OCI-LY3 (cell line): ENCODE results near the gene TENM4.

Experiments used
- H2AFZ ChIP-seq: fragments of 200-600, 300-600 bp; shearing (Covaris generic); 2 replicates; pipeline ENCODE4 v1.6.0; 2014; ENCODE audit warnings: antibody characterized with exemption, low read depth, low read length
- H3K27ac ChIP-seq: fragments of 200-600, 300-600 bp; sonication (generic); 2 replicates; pipeline ENCODE4 v1.5.1; 2014; ENCODE audit warnings: mild to moderate bottlenecking, low read length, moderate library complexity, mixed read lengths
- H3K27me3 ChIP-seq: fragments of 200-600, 300-600 bp; sonication (generic); 2 replicates; pipeline ENCODE4 v1.6.1; 2014; ENCODE audit warnings: low read depth, low read length, mixed read lengths
- H3K36me3 ChIP-seq: fragments of 200-600, 300-600 bp; sonication (generic); replicated peaks from 2 replicates; pipeline ENCODE3; 2014; ENCODE audit warnings: low read depth, low read length, mixed read lengths
- H3K4me1 ChIP-seq: fragments of 300-600, 200-600 bp; sonication (generic); 2 replicates; pipeline ENCODE4 v1.6.1; 2014; ENCODE audit warnings: low read length, mixed read lengths
- H3K4me2 ChIP-seq: fragments of 200-600, 300-600 bp; sonication (generic); 2 replicates; pipeline ENCODE4 v1.6.1; 2014; ENCODE audit warnings: low read length, mixed read lengths
- H3K4me3 ChIP-seq: fragments of 300-600, 200-600 bp; sonication (generic); 2 replicates; pipeline ENCODE4 v1.5.1; 2014; ENCODE audit warnings: antibody characterized with exemption, mild to moderate bottlenecking, low read length, moderate library complexity
- H3K79me2 ChIP-seq: fragments of 300-600, 200-600 bp; shearing (Covaris generic); 2 replicates; pipeline ENCODE4 v1.6.1; 2014; ENCODE audit warnings: mild to moderate bottlenecking, low read length, mixed read lengths
- H3K9ac ChIP-seq: fragments of 300-600, 200-600 bp; shearing (Covaris generic); 2 replicates; pipeline ENCODE4 v1.6.0; 2014; ENCODE audit warnings: mild to moderate bottlenecking, low read length, moderate library complexity
- H3K9me3 ChIP-seq: fragments of 200-600, 300-600 bp; shearing (Covaris generic); 2 replicates; pipeline ENCODE4 v1.6.1; 2014; ENCODE audit warnings: low read length, mixed read lengths; ENCODE audit not compliant: insufficient read depth
- H4K20me1 ChIP-seq: fragments of 200-600, 300-600 bp; sonication (generic); 2 replicates; pipeline ENCODE4 v1.6.1; 2016; ENCODE audit warnings: low read length, mixed read lengths; ENCODE audit not compliant: insufficient read depth
- CTCF ChIP-seq: fragments of 200-600, 300-600 bp; sonication (generic); IDR thresholded peaks from 2 replicates; pipeline ENCODE4 v1.5.1; 2014; ENCODE audit warnings: antibody characterized with exemption, low read length, low read depth
- EZH2phosphoT487 ChIP-seq: fragments of 200-600 bp; shearing (Covaris generic); IDR thresholded peaks from 2 replicates; pipeline ENCODE4 v1.6.1; 2018; ENCODE audit warnings: antibody characterized with exemption, mixed run types, low read depth

The TENM4 gene

GRCh38 chr11:78669249-78669648 is 771.6 kb downstream of the TENM4 start:
- H2AFZ ChIP-seq = no peak overlapping the region
- H4K20me1 ChIP-seq = no peaks in the 10 kb centered on the region
- H3K79me2 ChIP-seq = no peaks in the 10 kb centered on the region
- H3K9me3 ChIP-seq = no peaks in the 10 kb centered on the region
- TF ChIP-seq EZH2phosphoT487 (no peak), CTCF (no peak)
- H3K36me3 ChIP-seq = peaks cover 21% of the 10 kb centered on the region
- no peaks in the 10 kb centered on the region for H3K27me3 ChIP-seq
- no peak overlapping the region for H3K4me3 ChIP-seq
- H3K27ac ChIP-seq = no peak overlapping the region
- no peak overlapping the region for H3K4me2 ChIP-seq
- H3K4me1 ChIP-seq = no peaks in the 10 kb centered on the region
- H3K9ac ChIP-seq = no peak overlapping the region

- Histone ChIP-seq H3K4me1 (no peaks in the 10 kb centered on the region), H3K9ac (no peak overlapping the region), H3K79me2 (no peaks in the 10 kb centered on the region), H3K4me2 (no peak overlapping the region), H4K20me1 (no peaks in the 10 kb centered on the region), H3K36me3 (peaks cover 21% of the 10 kb centered on the region), H3K9me3 (no peaks in the 10 kb centered on the region), H3K27ac (no peak overlapping the region), H3K27me3 (no peaks in the 10 kb centered on the region), H2AFZ (no peak overlapping the region), H3K4me3 (no peak overlapping the region)
- TF ChIP-seq CTCF (no peak), EZH2phosphoT487 (no peak)
These were observed 773.4 kb downstream of the TENM4 start for GRCh38 chr11:78667461-78667860.

GRCh38 chr11:78666675-78667160 is 774.1 kb downstream of the TENM4 start:
- no peaks in the 10 kb centered on the region for H3K9me3 ChIP-seq
- H3K4me2 ChIP-seq = no peak overlapping the region
- H3K27ac ChIP-seq = no peak overlapping the region

GRCh38 chr11:78664636-78665035 is 776.2 kb downstream of the TENM4 start:
- no peak overlapping the region for H3K27ac ChIP-seq
- no peak overlapping the region for H3K9ac ChIP-seq
- H3K4me2 ChIP-seq = no peak overlapping the region
- H3K9me3 ChIP-seq = no peaks in the 10 kb centered on the region
- no peaks in the 10 kb centered on the region for H3K79me2 ChIP-seq
- no peaks in the 10 kb centered on the region for H4K20me1 ChIP-seq
- TF ChIP-seq CTCF = no peak
- H2AFZ ChIP-seq = no peak overlapping the region
- peaks cover 13% of the 10 kb centered on the region for H3K36me3 ChIP-seq
- H3K4me1 ChIP-seq = no peaks in the 10 kb centered on the region
- H3K4me3 ChIP-seq = no peak overlapping the region
- H3K27me3 ChIP-seq = no peaks in the 10 kb centered on the region

More at GRCh38 chr11:78666675-78667160, 774.1 kb downstream of the TENM4 start:
- Histone ChIP-seq H3K9ac (no peak overlapping the region), H3K4me1 (no peaks in the 10 kb centered on the region), H3K79me2 (no peaks in the 10 kb centered on the region), H3K27me3 (no peaks in the 10 kb centered on the region), H2AFZ (no peak overlapping the region), H3K36me3 (peaks cover 21% of the 10 kb centered on the region), H4K20me1 (no peaks in the 10 kb centered on the region), H3K4me3 (no peak overlapping the region)
- no peak for TF ChIP-seq EZH2phosphoT487
- TF ChIP-seq CTCF = no peak
